Mesenchymal stem cell (in vitro differentiated cells and primary cell): ENCODE data around the gene WNT9A.

Experiments
- DNase-seq: peaks from one replicate; pipeline ENCODE4 v3.0.0-alpha.2; 2013
- H2AFZ ChIP-seq: one replicate; pipeline ENCODE4 v1.6.1; 2013; ENCODE audit warnings: low read depth, mild to moderate bottlenecking, control low read depth, inconsistent platforms, low read length, moderate library complexity
- H2AK5ac ChIP-seq: 2 replicates; pipeline ENCODE4 v1.6.1; 2013; ENCODE audit warnings: low read length, moderate library complexity, mild to moderate bottlenecking, inconsistent platforms; ENCODE audit not compliant: severe bottlenecking
- H2BK120ac ChIP-seq: one replicate; pipeline ENCODE4 v1.6.1; 2013; ENCODE audit warnings: low read depth, mild to moderate bottlenecking, inconsistent platforms, low read length, moderate library complexity
- H2BK12ac ChIP-seq, 2 experiments: one replicate each; pipeline ENCODE4 v1.6.1; 2013; ENCODE audit warnings: inconsistent platforms in 2 of 2, low read length in 2 of 2, mild to moderate bottlenecking in 2 of 2, moderate library complexity in 2 of 2, control low read depth in 1 of 2
- H2BK15ac ChIP-seq: one replicate; pipeline ENCODE4 v1.6.1; 2013; ENCODE audit warnings: mild to moderate bottlenecking, low read depth, inconsistent platforms; ENCODE audit not compliant: poor library complexity, severe bottlenecking
- H2BK5ac ChIP-seq: 2 replicates; pipeline ENCODE4 v1.6.1; 2013; ENCODE audit warnings: low read depth, mild to moderate bottlenecking, low read length, control low read depth, inconsistent platforms; ENCODE audit not compliant: poor library complexity, severe bottlenecking
- H3K14ac ChIP-seq, 2 experiments: one replicate each; pipeline ENCODE4 v1.6.1; 2013; ENCODE audit warnings: inconsistent platforms in 2 of 2, low read length in 2 of 2, control low read depth in 1 of 2, mild to moderate bottlenecking in 1 of 2, moderate library complexity in 1 of 2
- H3K18ac ChIP-seq, 2 experiments: one replicate each; pipeline ENCODE4 v1.6.1; 2013; ENCODE audit warnings: inconsistent platforms in 2 of 2, low read length in 2 of 2, control low read depth in 1 of 2, low read depth in 1 of 2, mild to moderate bottlenecking in 1 of 2
- H3K23ac ChIP-seq, 2 experiments: one replicate each; pipeline ENCODE4 v1.6.1; 2013; ENCODE audit warnings: inconsistent platforms in 2 of 2, low read length in 2 of 2, mild to moderate bottlenecking in 2 of 2, moderate library complexity in 2 of 2, control low read depth in 1 of 2
- H3K27ac ChIP-seq: 2 replicates; pipeline ENCODE4 v1.5.1; 2013; ENCODE audit warnings: mild to moderate bottlenecking, moderate library complexity, low read length, control low read depth, inconsistent platforms; ENCODE audit not compliant: poor library complexity, severe bottlenecking
- H3K27me3 ChIP-seq, 2 experiments: 2 replicates each; pipeline versions ENCODE4 v1.6.1 to v1.7.0; 2013; ENCODE audit warnings: low read length in 2 of 2, mild to moderate bottlenecking in 2 of 2, moderate library complexity in 2 of 2, control low read depth in 1 of 2, inconsistent platforms in 1 of 2; ENCODE audit not compliant: control insufficient read depth in 1 of 2, insufficient read depth in 1 of 2
- H3K36me3 ChIP-seq, 2 experiments: 2 replicates each; pipeline versions ENCODE4 v1.6.1 to v1.7.0; 2013; ENCODE audit warnings: low read length in 2 of 2, control low read depth in 1 of 2, inconsistent platforms in 1 of 2, low read depth in 1 of 2, mild to moderate bottlenecking in 1 of 2; ENCODE audit not compliant: insufficient read depth in 2 of 2, control insufficient read depth in 1 of 2
- H3K4ac ChIP-seq, 2 experiments: one replicate each; pipeline ENCODE4 v1.6.1; 2013; ENCODE audit warnings: inconsistent platforms in 2 of 2, low read length in 2 of 2, mild to moderate bottlenecking in 2 of 2, moderate library complexity in 2 of 2, control low read depth in 1 of 2, low read depth in 1 of 2
- H3K4me1 ChIP-seq: 2 replicates; pipeline ENCODE4 v1.6.1; 2013; ENCODE audit warnings: low read depth, low read length, control low read depth; ENCODE audit not compliant: control insufficient read depth, insufficient read depth
- H3K4me2 ChIP-seq: 2 replicates; pipeline ENCODE4 v1.6.1; 2013; ENCODE audit warnings: low read length, mild to moderate bottlenecking, inconsistent platforms; ENCODE audit not compliant: poor library complexity, severe bottlenecking
- H3K4me3 ChIP-seq, 2 experiments: 2 replicates each; pipeline versions ENCODE4 v1.5.1 to v1.7.0; 2013; ENCODE audit warnings: low read length in 2 of 2, mild to moderate bottlenecking in 2 of 2, control low read depth in 1 of 2, low read depth in 1 of 2; ENCODE audit not compliant: insufficient read depth in 1 of 2
- H3K79me1 ChIP-seq: replicated peaks from 2 replicates; pipeline ENCODE4 v1.6.1; 2013; ENCODE audit warnings: mild to moderate bottlenecking, control low read depth, low read length, inconsistent platforms; ENCODE audit not compliant: poor library complexity, severe bottlenecking
- H3K9ac ChIP-seq: 2 replicates; pipeline ENCODE4 v1.7.0; 2013; ENCODE audit warnings: mild to moderate bottlenecking, low read length, moderate library complexity
- H3K9me3 ChIP-seq: 2 replicates; pipeline ENCODE4 v1.7.0; 2013; ENCODE audit warnings: mild to moderate bottlenecking, low read length; ENCODE audit not compliant: control insufficient read depth
- H4K8ac ChIP-seq: one replicate; pipeline ENCODE4 v1.6.1; 2013; ENCODE audit warnings: inconsistent platforms, mild to moderate bottlenecking, low read length, moderate library complexity
- H4K91ac ChIP-seq: one replicate; pipeline ENCODE4 v1.6.1; 2013; ENCODE audit warnings: mild to moderate bottlenecking, low read length, inconsistent platforms
- WGBS: methylation state at CpG from one replicate; pipeline ENCODE4 v1.1.7; 2013; ENCODE audit warnings: mixed read lengths; 5-methylcytosine and 5-hydroxymethylcytosine counted together

The WNT9A gene

DNA sequence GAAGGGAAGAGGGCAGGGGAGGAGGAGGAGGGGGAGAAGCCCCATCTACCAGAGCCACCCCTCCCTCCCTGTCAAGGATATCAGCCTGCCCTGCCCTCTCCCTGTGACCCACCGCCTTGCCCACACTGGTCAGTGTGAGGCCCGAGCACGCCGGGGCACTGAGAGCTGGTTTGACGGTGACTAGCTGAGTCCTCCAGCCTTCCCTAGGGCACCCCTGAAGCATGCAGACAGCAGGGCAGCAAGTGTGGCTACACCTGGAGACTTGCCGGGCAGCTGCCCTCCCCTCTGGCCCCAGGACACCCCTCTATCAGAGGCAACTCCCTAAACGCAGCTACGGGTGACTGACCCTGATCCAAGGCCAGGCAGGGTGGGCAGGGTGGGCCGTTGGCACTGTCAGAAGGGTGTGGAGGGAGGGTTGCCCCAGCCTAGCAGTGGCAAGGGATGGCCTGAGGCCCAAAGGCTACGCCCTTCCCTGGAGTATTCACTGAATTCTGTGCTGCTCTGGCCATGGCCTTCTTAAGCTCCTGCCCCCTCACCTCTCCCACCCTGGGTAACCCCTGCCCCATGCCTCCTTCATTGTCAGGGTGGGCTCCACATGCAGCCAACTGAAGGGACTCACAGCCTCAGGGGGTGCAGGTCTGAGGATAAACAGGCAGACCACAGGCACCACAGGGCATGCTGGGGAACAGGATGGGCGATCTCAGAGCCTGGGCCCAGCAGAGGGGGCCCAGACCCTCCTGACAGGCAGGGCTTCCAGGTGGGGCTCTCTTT, 19.6 kb downstream of the WNT9A start:
- 74% methylated on average over 10 of the region's 11 CpGs for WGBS
- H3K4ac ChIP-seq, result no peak overlapping the region
- no peak for DNase-seq

DNA sequence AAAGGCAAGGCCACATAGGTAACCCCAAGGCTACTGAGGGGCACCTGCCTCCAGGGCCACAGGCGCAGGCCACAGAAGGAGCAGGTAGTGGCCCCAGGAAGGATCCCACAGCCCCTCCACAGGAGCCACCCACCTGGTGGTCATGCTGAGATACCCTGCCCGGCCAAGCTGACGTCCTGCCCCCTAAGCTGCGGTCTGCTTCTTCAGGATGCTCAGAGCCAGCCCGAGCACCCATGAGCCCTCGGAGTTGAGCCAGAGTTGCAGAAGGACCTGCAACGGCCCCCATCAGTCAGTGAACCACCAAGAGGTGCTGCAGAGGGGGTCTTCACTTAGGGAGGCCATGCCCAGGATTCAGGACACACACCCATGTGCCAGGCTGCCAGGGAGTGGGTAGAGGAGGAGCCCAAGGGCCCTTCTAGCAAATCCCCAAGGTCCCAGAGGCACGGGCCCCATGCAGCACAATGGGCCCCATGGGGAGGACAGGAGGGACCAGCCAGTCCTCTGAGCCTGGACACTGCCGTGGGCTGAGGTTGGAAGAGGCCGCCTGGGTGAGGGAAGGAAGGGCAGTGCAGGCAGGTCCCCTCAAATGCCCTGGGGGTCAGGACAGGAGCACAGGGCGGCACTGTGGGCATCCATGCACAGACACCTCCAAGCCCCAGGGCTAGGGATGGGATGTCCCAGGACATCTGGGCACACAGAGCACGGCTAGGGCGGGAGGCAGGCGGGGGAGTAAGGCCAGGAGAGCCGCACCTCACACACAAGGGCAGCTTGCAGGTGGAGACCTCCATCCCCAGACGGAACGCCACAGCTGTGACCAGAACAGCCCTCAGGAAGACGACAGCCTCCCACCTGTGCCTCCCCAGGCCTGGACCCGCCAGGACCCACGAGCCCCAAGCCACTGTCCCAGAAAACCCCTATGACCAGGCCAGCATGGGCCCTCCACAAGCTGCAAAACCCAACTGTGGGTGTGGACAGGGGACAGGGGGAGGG, 20.5 kb downstream of the WNT9A start:
- Histone ChIP-seq H3K9ac (no peak overlapping the region), H3K4me2 (no peak overlapping the region), H3K27ac (no peak overlapping the region), H3K4ac (no peak overlapping the region), H3K9me3 (no peaks in the 10 kb centered on the region), H3K36me3 (peaks cover 0 to 40% of the 10 kb centered on the region in 2 experiments), H3K14ac (no peak overlapping the region), H3K4me1 (peaks cover 24% of the 10 kb centered on the region), H2BK12ac (no peak overlapping the region), H3K4me3 (no peak overlapping the region), H2BK15ac (no peak overlapping the region), H2AFZ (no peak overlapping the region), H3K23ac (no peak overlapping the region), H4K91ac (no peak overlapping the region), H3K79me1 (peaks cover 40% of the 10 kb centered on the region), H2BK120ac (no peak overlapping the region), H2AK5ac (no peak overlapping the region), H2BK5ac (no peak overlapping the region), H4K8ac (no peak overlapping the region), H3K27me3 (no peaks in the 10 kb centered on the region), H3K18ac (no peak overlapping the region)
- DNase-seq, result no peak
- WGBS, result 73% methylated on average over 17 of the region's 20 CpGs

More for the DNA sequence above, 19.6 kb downstream of the WNT9A start:
- Histone ChIP-seq H2BK120ac (no peak overlapping the region), H3K9ac (no peak overlapping the region), H3K27me3 (no peaks in the 10 kb centered on the region), H3K4me3 (no peak overlapping the region), H2BK12ac (no peak overlapping the region), H3K27ac (no peak overlapping the region), H2BK5ac (no peak overlapping the region), H3K9me3 (peaks cover 9% of the 10 kb centered on the region), H3K4me2 (no peak overlapping the region), H3K4me1 (peaks cover 24% of the 10 kb centered on the region), H2AK5ac (no peak overlapping the region), H3K79me1 (peaks cover 41% of the 10 kb centered on the region), H4K91ac (no peak overlapping the region), H3K23ac (no peak overlapping the region), H3K14ac (no peak overlapping the region), H4K8ac (no peak overlapping the region), H2BK15ac (no peak overlapping the region), H3K36me3 (peaks cover 0 to 34% of the 10 kb centered on the region in 2 experiments), H2AFZ (no peak overlapping the region), H3K18ac (no peak overlapping the region)

DNA sequence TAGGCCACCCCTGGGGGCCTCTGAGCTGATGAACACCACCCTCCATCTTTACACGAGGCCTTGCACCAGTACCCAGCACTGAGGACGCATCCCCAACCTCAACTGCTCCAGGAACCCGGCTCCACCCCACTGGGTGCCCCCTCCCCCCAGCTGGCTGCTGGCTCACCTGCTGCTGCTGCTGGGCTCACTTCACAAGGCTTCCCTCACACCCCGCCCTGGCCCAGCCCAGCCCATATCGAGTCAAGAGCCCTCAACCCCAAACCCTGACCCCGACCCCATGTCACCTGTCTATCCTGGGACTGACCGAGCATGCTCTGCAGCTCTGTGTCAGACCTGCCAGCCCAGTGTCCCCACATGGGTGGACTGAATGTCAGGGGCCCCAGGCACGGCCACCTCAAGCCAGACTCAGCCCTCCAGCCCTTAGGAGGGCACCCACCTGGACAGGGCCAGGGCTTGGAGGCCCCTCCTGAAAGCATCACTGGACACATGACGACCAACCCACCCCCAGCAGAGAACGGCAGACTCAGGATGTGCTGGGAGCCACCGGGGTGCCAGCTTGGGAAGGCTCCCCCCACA, 21.4 kb downstream of the WNT9A start:
- peak overlapping the region; percentile 19 for H4K8ac ChIP-seq
- H3K4me2 ChIP-seq, result no peak overlapping the region
- WGBS, result 89% methylated on average over 11 of the region's 11 CpGs
- no peak overlapping the region for H2BK12ac ChIP-seq
- H3K4me1 ChIP-seq, result peaks cover 24% of the 10 kb centered on the region
- H3K23ac ChIP-seq, result no peak overlapping the region
- H2AK5ac ChIP-seq, result no peak overlapping the region
- H2BK5ac ChIP-seq, result no peak overlapping the region
- no peak overlapping the region for H4K91ac ChIP-seq
- H2BK15ac ChIP-seq, result no peak overlapping the region
- peaks cover under 1 to 49% of the 10 kb centered on the region in 2 experiments for H3K36me3 ChIP-seq
- H3K4me3 ChIP-seq, result no peak overlapping the region
- no peak for DNase-seq
- H3K79me1 ChIP-seq, result peaks cover 40% of the 10 kb centered on the region
- no peak overlapping the region for H3K18ac ChIP-seq
- H3K9me3 ChIP-seq, result no peaks in the 10 kb centered on the region
- no peak overlapping the region for H3K9ac ChIP-seq
- H3K27me3 ChIP-seq, result no peaks in the 10 kb centered on the region
- H3K14ac ChIP-seq, result no peak overlapping the region
- H3K4ac ChIP-seq, result no peak overlapping the region
- H3K27ac ChIP-seq, result no peak overlapping the region
- H2AFZ ChIP-seq, result no peak overlapping the region
- H2BK120ac ChIP-seq, result no peak overlapping the region
